ENCODE results near the gene SH3D19.

DNA sequence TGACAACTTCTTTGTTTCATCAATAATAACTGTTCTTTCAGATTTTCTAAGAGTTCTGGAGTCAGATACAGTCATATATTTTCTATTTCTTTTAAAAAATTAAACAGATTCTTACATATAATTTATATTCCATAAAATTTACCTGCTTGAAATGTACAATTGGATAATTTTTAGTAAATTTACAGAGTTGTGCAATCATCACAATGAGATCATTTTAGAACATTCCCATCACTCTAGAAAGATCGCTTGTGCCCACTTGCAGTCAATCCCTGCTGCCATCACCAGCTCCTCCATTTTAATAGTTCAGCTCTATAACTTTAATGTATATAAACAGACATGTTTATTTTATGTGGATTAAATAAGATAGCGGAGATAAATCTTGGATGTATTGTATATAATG, 78.0 kb downstream of the SH3D19 start:
- TF ChIP-seq, protein P1, sequence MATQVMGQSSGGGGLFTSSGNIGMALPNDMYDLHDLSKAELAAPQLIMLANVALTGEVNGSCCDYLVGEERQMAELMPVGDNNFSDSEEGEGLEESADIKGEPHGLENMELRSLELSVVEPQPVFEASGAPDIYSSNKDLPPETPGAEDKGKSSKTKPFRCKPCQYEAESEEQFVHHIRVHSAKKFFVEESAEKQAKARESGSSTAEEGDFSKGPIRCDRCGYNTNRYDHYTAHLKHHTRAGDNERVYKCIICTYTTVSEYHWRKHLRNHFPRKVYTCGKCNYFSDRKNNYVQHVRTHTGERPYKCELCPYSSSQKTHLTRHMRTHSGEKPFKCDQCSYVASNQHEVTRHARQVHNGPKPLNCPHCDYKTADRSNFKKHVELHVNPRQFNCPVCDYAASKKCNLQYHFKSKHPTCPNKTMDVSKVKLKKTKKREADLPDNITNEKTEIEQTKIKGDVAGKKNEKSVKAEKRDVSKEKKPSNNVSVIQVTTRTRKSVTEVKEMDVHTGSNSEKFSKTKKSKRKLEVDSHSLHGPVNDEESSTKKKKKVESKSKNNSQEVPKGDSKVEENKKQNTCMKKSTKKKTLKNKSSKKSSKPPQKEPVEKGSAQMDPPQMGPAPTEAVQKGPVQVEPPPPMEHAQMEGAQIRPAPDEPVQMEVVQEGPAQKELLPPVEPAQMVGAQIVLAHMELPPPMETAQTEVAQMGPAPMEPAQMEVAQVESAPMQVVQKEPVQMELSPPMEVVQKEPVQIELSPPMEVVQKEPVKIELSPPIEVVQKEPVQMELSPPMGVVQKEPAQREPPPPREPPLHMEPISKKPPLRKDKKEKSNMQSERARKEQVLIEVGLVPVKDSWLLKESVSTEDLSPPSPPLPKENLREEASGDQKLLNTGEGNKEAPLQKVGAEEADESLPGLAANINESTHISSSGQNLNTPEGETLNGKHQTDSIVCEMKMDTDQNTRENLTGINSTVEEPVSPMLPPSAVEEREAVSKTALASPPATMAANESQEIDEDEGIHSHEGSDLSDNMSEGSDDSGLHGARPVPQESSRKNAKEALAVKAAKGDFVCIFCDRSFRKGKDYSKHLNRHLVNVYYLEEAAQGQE (IDR thresholded peaks at IDR 0.05; ENCODE audit: insufficient read depth in 1 of 2, low read depth in 2 of 2, low read length in 2 of 2) = no peak
- TF ChIP-seq TAF1 (IDR thresholded peaks at IDR 0.05; ENCODE audit: borderline replicate concordance, insufficient read depth, low read length) (no peak), SIN3A (IDR thresholded peaks at IDR 0.05; ENCODE audit: borderline replicate concordance, insufficient read depth, low read length) (no peak), POLR2AphosphoS5 (IDR thresholded peaks at IDR 0.05; ENCODE audit: low read depth, low read length) (no peak), FOXP2 (optimal IDR thresholded peaks at IDR 0.05; ENCODE audit: borderline replicate concordance, extremely low read depth, extremely low read length, insufficient read depth) (no peak)

Data from PFSK-1 (cell line).